CD14-positive monocyte (primary cell): ENCODE data around the gene CFAP68. TPM values are rescaled to one million over a fixed set of nuclear protein-coding genes. Genes with fewer than 3 reads are reported as not detected.
A peak's percentile ranks its signal among the peaks of the same experiment; 100 is the strongest.

Experiments used
- DNase-seq, 3 donors: peaks; one replicate each; pipeline ENCODE4 v3.0.0-alpha.2; 2011 to 2022
- H2AFZ ChIP-seq: 2 replicates; pipeline ENCODE4 v1.6.0; 2012; ENCODE audit warnings: mild to moderate bottlenecking, low read depth, low read length, inconsistent platforms; ENCODE audit not compliant: insufficient read depth, poor library complexity, severe bottlenecking
- H3K27ac ChIP-seq, 2 donors: 1 replicate in 1 of 2; 2 replicates in 1 of 2; pipeline ENCODE4 v1.5.1; 2012 to 2013; ENCODE audit warnings: low read length in 2 of 2, control low read depth in 1 of 2, inconsistent platforms in 1 of 2, low read depth in 1 of 2, mild to moderate bottlenecking in 1 of 2
- H3K27me3 ChIP-seq, 2 donors: one replicate each; pipeline versions ENCODE4 v1.6.0 to v1.6.1; 2011 to 2013; ENCODE audit warnings: low read length in 2 of 2; ENCODE audit not compliant: control insufficient read depth in 2 of 2, insufficient read depth in 2 of 2
- H3K36me3 ChIP-seq, 2 donors: replicated peaks in 1 of 2; 1 replicate in 1 of 2; 2 replicates in 1 of 2; pipeline versions ENCODE4 v1.5.1 to v1.6.1; 2012 to 2013; ENCODE audit warnings: low read length in 2 of 2, control low read depth in 1 of 2, inconsistent platforms in 1 of 2, mild to moderate bottlenecking in 1 of 2; ENCODE audit not compliant: insufficient read depth in 2 of 2, control insufficient read depth in 1 of 2
- H3K4me1 ChIP-seq, 2 donors: 1 replicate in 1 of 2; 2 replicates in 1 of 2; pipeline versions ENCODE4 v1.5.1 to v1.6.1; 2012 to 2013; ENCODE audit warnings: low read length in 2 of 2, control low read depth in 1 of 2, inconsistent platforms in 1 of 2, mild to moderate bottlenecking in 1 of 2, moderate library complexity in 1 of 2; ENCODE audit not compliant: insufficient read depth in 2 of 2, control insufficient read depth in 1 of 2
- H3K4me2 ChIP-seq: replicated peaks from 2 replicates; pipeline ENCODE3; 2012; ENCODE audit warnings: low read length, moderate library complexity, mild to moderate bottlenecking; ENCODE audit not compliant: poor library complexity, severe bottlenecking; ENCODE audit errors: extremely low read depth
- H3K4me3 ChIP-seq, 3 experiments: fragments of 200-600 bp in 1 of 3; sonication (generic) in 1 of 3; replicated peaks in 1 of 3; 1 replicate in 2 of 3; 2 replicates in 1 of 3; pipeline ENCODE4 v1.5.1; 2011 to 2013; ENCODE audit warnings: low read length in 3 of 3, mild to moderate bottlenecking in 3 of 3, control low read depth in 2 of 3, low read depth in 2 of 3, inconsistent platforms in 1 of 3, moderate library complexity in 1 of 3
- H3K79me2 ChIP-seq: 2 replicates; pipeline ENCODE4 v1.6.0; 2012; ENCODE audit warnings: mild to moderate bottlenecking, control low read depth, inconsistent platforms, low read length, moderate library complexity; ENCODE audit not compliant: insufficient read depth
- H3K9ac ChIP-seq: 2 replicates; pipeline ENCODE4 v1.6.0; 2017; ENCODE audit warnings: low read length, mild to moderate bottlenecking; ENCODE audit not compliant: insufficient read depth, poor library complexity, severe bottlenecking
- H3K9me3 ChIP-seq, 2 donors: replicated peaks in 1 of 2; 1 replicate in 1 of 2; 2 replicates in 1 of 2; pipeline versions ENCODE4 v1.5.1 to v1.6.1; 2012 to 2013; ENCODE audit warnings: low read length in 2 of 2, control low read depth in 1 of 2; ENCODE audit not compliant: control insufficient read depth in 1 of 2, insufficient read depth in 1 of 2
- H4K20me1 ChIP-seq: 2 replicates; pipeline ENCODE4 v1.6.0; 2012; ENCODE audit warnings: mild to moderate bottlenecking, low read length, control low read depth, moderate library complexity; ENCODE audit not compliant: insufficient read depth
- H3K27ac Mint-ChIP-seq, 7 donors: one replicate each; pipeline ENCODE4 v1.8.0; 2020; ENCODE audit warnings: mild to moderate bottlenecking in 7 of 7, mixed read lengths in 7 of 7, moderate library complexity in 6 of 7, inconsistent platforms in 2 of 7
- H3K27me3 Mint-ChIP-seq, 3 donors: one replicate each; pipeline ENCODE4 v1.8.0; 2021 to 2022; ENCODE audit warnings: low read depth in 3 of 3, mild to moderate bottlenecking in 3 of 3, mixed read lengths in 3 of 3, moderate library complexity in 3 of 3, inconsistent platforms in 1 of 3
- H3K36me3 Mint-ChIP-seq, 2 donors: one replicate each; pipeline ENCODE4 v1.8.0; 2020; ENCODE audit warnings: mixed read lengths in 2 of 2, inconsistent platforms in 1 of 2, mild to moderate bottlenecking in 1 of 2
- H3K4me1 Mint-ChIP-seq: one replicate; pipeline ENCODE4 v1.8.0; 2020; ENCODE audit warnings: mild to moderate bottlenecking, mixed read lengths
- H3K4me3 Mint-ChIP-seq, 2 donors: one replicate each; pipeline ENCODE4 v1.8.0; 2020; ENCODE audit warnings: mild to moderate bottlenecking in 2 of 2, mixed read lengths in 2 of 2, moderate library complexity in 1 of 2
- H3K9me3 Mint-ChIP-seq, 7 donors: one replicate each; pipeline ENCODE4 v1.8.0; 2020 to 2022; ENCODE audit warnings: mixed read lengths in 7 of 7, mild to moderate bottlenecking in 6 of 7, moderate library complexity in 6 of 7, inconsistent platforms in 2 of 7
- WGBS: methylation state at CpG from one replicate; pipeline ENCODE4 v1.1.5; 2013; ENCODE audit warnings: missing lambda C conversion rate; ENCODE audit not compliant: insufficient coverage; 5-methylcytosine and 5-hydroxymethylcytosine counted together
- intact Hi-C, 2 donors: fragments of 100-400 bp; cut with micrococcal nuclease; formaldehyde crosslinking; loops; one replicate each; pipeline versions ENCODE4 v1.15.0 to v1.15.1; 2023
- polyA plus RNA-seq, 3 donors: library from polyadenylated mRNA; depleted of rRNA in 1 of 3; unstranded in 2 of 3; stranded (reverse) in 1 of 3; fragments of 300-500 nt in 2 of 3; fragments of >200 nt in 1 of 3; fragmentation: Illumina TruSeq in 2 of 3; gene quantifications; 1 replicate in 2 of 3; 2 replicates in 1 of 3; pipeline ENCODE4 v1.2.3, GENCODE V29; 2012 to 2021
- TF ChIP-seq, protein P1 (sequence below): fragments of 200-600 bp; IDR thresholded peaks from one replicate; pipeline ENCODE4 v1.8.0; 2022; ENCODE audit warnings: antibody characterized with exemption, mild to moderate bottlenecking

Gene CFAP68
- polyA plus RNA-seq, 3 donors = 3.6 to 5.3 (median 5.0) TPM

DNA sequence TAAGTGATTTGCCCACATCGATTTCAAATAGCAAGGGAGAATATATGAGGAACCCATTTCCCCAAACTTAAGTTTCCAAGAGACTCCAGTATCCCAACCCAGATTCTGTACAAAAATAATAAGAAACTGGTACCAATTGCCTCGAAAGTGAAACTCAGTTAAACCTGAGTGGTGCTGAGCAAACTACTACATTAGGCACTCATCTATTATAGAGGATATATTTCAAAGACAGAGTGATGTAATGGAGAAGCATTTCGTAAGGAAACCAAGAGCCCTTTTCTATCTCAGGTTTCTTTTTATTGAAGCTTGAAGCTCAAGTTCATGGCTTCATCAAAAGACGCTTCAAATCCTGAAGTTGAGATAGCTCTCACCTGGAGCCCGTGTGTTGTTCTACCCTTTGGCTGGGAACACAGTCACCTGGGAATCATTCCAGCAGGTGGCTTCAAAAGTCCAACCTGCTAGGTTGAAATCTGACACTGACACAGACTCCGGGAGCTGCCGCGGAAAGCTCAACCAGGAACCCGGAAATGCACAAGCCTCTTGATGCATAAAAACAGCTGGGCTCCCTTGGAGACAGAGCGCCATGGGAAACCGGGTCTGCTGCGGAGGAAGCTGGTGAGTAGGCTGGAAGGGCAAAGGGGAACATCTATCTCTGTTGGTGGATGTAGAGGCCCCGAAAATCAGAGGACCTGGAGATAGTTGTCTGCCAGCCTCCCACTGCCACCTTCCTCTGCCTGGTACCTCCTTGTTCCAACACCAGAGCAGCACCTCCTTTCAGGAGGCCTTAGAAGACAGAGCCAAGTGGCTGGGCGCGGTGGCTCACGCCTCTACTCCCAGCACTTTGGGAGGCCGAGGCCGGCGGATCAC lies 39.3 kb downstream of the CFAP68 start, which contains the start of gene C11orf52:
Gene C11orf52, plus strand, starts transcription at position 524 of the 867 bp plus-strand sequence. Its CDS starts 60 bp downstream, at position 584.
- DNase-seq = no peak

GRCh38 chr11:111920908-111921307 lies 41.6 kb downstream of the CFAP68 start:
- H3K9me3 Mint-ChIP-seq = peaks cover 0 to 2% (median 0%) of the 10 kb centered on the region in 7 donors
- Histone ChIP-seq H4K20me1 (no peaks in the 10 kb centered on the region), H3K27ac (no peak overlapping the region), H3K9ac (no peak overlapping the region), H2AFZ (no peak overlapping the region), H3K9me3 (no peaks in the 10 kb centered on the region), H3K4me2 (no peak overlapping the region), H3K27me3 (peaks cover 0 to 2% of the 10 kb centered on the region in 2 donors), H3K79me2 (no peaks in the 10 kb centered on the region), H3K36me3 (no peaks in the 10 kb centered on the region), H3K4me1 (peaks cover 13 to 27% of the 10 kb centered on the region in 2 donors), H3K4me3 (no peak overlapping the region)
- H3K4me3 Mint-ChIP-seq = no peak overlapping the region
- H3K36me3 Mint-ChIP-seq = peaks cover 0 to 3% of the 10 kb centered on the region in 2 donors
- TF ChIP-seq, protein P1, sequence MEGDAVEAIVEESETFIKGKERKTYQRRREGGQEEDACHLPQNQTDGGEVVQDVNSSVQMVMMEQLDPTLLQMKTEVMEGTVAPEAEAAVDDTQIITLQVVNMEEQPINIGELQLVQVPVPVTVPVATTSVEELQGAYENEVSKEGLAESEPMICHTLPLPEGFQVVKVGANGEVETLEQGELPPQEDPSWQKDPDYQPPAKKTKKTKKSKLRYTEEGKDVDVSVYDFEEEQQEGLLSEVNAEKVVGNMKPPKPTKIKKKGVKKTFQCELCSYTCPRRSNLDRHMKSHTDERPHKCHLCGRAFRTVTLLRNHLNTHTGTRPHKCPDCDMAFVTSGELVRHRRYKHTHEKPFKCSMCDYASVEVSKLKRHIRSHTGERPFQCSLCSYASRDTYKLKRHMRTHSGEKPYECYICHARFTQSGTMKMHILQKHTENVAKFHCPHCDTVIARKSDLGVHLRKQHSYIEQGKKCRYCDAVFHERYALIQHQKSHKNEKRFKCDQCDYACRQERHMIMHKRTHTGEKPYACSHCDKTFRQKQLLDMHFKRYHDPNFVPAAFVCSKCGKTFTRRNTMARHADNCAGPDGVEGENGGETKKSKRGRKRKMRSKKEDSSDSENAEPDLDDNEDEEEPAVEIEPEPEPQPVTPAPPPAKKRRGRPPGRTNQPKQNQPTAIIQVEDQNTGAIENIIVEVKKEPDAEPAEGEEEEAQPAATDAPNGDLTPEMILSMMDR = no peak
- intact Hi-C loops = loop anchor here (10.0 kb wide), 2 partner anchors 164 to 1394 kb away; partner anchors contain the start of genes SDHD (in 1 of the 2), TIMM8B (in 1 of the 2) and TTC12 (in 1 of the 2)
- no CpG with 5 or more reads among the region's 2 CpGs for WGBS
- H3K27me3 Mint-ChIP-seq = peaks cover 8 to 15% (median 14%) of the 10 kb centered on the region in 3 donors
- DNase-seq = no peak
- H3K4me1 Mint-ChIP-seq = peaks cover 23% of the 10 kb centered on the region
- no peak overlapping the region for H3K27ac Mint-ChIP-seq

More for the DNA sequence above, 39.3 kb downstream of the CFAP68 start, which contains the start of gene C11orf52:
- Histone ChIP-seq H2AFZ (peak within 1 kb of the TSS; percentile 30), H3K27ac (no peak within 1 kb of the TSS), H4K20me1 (no peaks in the 10 kb centered on the region), H3K9ac (no peak within 1 kb of the TSS), H3K4me3 (no peak within 1 kb of the TSS), H3K4me2 (peak within 1 kb of the TSS; percentile 33), H3K79me2 (no peaks in the 10 kb centered on the region), H3K4me1 (peaks cover 13 to 25% of the 10 kb centered on the region in 2 donors), H3K27me3 (peaks cover 3 to 9% of the 10 kb centered on the region in 2 donors), H3K36me3 (no peaks in the 10 kb centered on the region), H3K9me3 (no peaks in the 10 kb centered on the region)
- H3K27ac Mint-ChIP-seq = no peak within 1 kb of the TSS
- H3K27me3 Mint-ChIP-seq = peaks cover 19 to 31% (median 24%) of the 10 kb centered on the region in 3 donors
- intact Hi-C loops = no loop called here
- 79% methylated on average over 15 of the region's 19 CpGs for WGBS
- H3K9me3 Mint-ChIP-seq = peaks cover 0 to 2% (median 0%) of the 10 kb centered on the region in 7 donors
- peaks cover 19% of the 10 kb centered on the region for H3K4me1 Mint-ChIP-seq
- TF ChIP-seq, protein P1 = no peak
- no peaks in the 10 kb centered on the region for H3K36me3 Mint-ChIP-seq
- H3K4me3 Mint-ChIP-seq = no peak within 1 kb of the TSS
